ENCODE results near the gene PKM. TPM values are rescaled to one million over a fixed set of nuclear protein-coding genes. Genes with fewer than 3 reads are reported as not detected.
"Not testable (repeated sequence)": the region's sequence is repeated elsewhere in the genome, so short reads cannot be mapped to it uniquely, and the experiment has no call there.

PKM gene
- total RNA-seq, 2 donors from 2014 or later = 2,571 to 3,146 TPM

- ATAC-seq (replicated peaks) = no peak
- no peak overlapping the region for H3K4me3 Mint-ChIP-seq
- peaks cover 30% of the 10 kb centered on the region for H3K27me3 Mint-ChIP-seq
- no peaks in the 10 kb centered on the region for H3K9me3 Mint-ChIP-seq
- H3K36me3 Mint-ChIP-seq (ENCODE audit: low read depth) = no peaks in the 10 kb centered on the region
- H3K27ac Mint-ChIP-seq = no peak overlapping the region
- no peaks in the 10 kb centered on the region for H3K4me1 Mint-ChIP-seq
These were observed 47.2 kb downstream of the PKM start for GRCh38 chr15:72183781-72184164.

- Mint-ChIP-seq H3K9me3 (no peaks in the 10 kb centered on the region), H3K36me3 (ENCODE audit: low read depth) (no peaks in the 10 kb centered on the region), H3K4me3 (no peak overlapping the region), H3K4me1 (no peaks in the 10 kb centered on the region), H3K27ac (no peak overlapping the region), H3K27me3 (peaks cover 30% of the 10 kb centered on the region)
- ATAC-seq (replicated peaks) = no peak
These were observed 48.3 kb downstream of the PKM start for GRCh38 chr15:72182673-72183072.

GRCh38 chr15:72182244-72182643 is 48.7 kb downstream of the PKM start:
- no peaks in the 10 kb centered on the region for H3K36me3 Mint-ChIP-seq (ENCODE audit: low read depth)
- H3K4me1 Mint-ChIP-seq = no peaks in the 10 kb centered on the region
- H3K27ac Mint-ChIP-seq = no peak overlapping the region
- no peaks in the 10 kb centered on the region for H3K9me3 Mint-ChIP-seq
- H3K4me3 Mint-ChIP-seq = no peak overlapping the region
- no peak for ATAC-seq (replicated peaks)
- peaks cover 30% of the 10 kb centered on the region for H3K27me3 Mint-ChIP-seq

GRCh38 chr15:72180761-72181324 is 50.1 kb downstream of the PKM start:
- Mint-ChIP-seq H3K4me3 (no peak overlapping the region), H3K27me3 (peaks cover 30% of the 10 kb centered on the region), H3K27ac (no peak overlapping the region), H3K4me1 (no peaks in the 10 kb centered on the region), H3K36me3 (ENCODE audit: low read depth) (no peaks in the 10 kb centered on the region), H3K9me3 (no peaks in the 10 kb centered on the region)
- ATAC-seq (replicated peaks) = no peak

DNA sequence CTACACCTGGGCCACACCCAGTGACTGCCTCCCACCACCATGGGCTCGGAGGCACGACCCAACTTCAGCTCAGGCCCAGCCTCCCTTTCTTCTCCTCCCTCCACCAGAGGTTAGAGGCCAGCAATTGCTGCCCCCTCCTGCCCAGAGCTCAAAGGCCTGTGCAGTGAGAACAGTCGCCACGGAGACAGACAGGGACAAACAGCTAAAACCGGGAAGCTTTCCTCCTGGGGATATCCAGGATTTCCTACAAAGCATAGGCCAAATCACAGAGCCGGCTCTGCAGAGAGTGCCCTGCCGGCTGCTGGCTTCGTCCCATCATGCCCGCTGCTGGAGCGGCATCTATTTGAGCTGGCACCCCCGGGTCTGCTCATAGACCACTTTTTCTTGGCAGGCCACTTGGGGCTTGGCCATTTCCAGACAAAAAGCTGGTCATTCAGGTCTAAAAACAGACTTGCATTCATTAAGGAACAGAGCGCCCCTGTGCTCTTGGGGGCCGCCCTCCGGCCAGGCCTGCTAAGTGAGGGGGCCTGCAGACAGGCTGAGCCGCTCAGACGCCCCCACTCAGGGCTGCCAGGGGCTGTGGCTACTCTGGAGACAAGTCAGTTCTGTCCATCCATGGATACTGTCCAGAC is 50.9 kb downstream of the PKM start:
- no peak overlapping the region for H3K4me3 Mint-ChIP-seq
- H3K27me3 Mint-ChIP-seq = peaks cover 32% of the 10 kb centered on the region
- ATAC-seq (replicated peaks) = no peak
- H3K9me3 Mint-ChIP-seq = no peaks in the 10 kb centered on the region
- H3K27ac Mint-ChIP-seq = no peak overlapping the region
- no peaks in the 10 kb centered on the region for H3K4me1 Mint-ChIP-seq
- H3K36me3 Mint-ChIP-seq (ENCODE audit: low read depth) = no peaks in the 10 kb centered on the region

DNA sequence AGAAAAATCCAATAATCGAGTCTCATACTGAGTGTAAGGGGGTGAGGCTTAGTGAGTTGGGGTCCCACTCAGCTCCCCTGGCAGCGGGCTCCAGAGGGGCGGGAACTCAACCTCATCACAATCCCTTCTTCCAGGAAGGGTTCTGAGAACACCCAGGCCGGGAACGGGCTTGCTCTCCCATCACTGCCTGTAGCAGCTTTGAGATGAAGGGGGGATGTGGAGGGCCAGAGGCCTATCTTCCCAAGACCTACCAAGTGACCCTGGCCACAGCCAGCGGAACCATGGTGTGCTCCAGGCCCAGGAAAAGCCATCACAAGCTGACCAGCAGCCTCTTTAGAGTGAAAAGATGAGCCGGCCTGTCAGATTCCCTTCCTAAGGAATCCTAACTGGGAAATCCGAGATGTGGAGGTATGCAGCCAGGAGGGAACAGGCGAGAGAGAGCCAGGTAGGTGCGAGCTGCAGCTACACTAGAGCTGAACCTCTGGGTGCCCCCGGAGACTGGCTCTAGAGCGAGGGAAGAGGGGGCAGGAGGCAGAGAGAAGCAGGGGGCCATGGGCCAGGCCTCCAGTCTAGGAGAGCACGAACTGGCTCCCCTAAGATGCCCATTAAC is 51.9 kb downstream of the PKM start:
- Mint-ChIP-seq H3K36me3 (ENCODE audit: low read depth) (no peaks in the 10 kb centered on the region), H3K27ac (no peak overlapping the region), H3K9me3 (no peaks in the 10 kb centered on the region), H3K4me3 (no peak overlapping the region), H3K4me1 (no peaks in the 10 kb centered on the region), H3K27me3 (peaks cover 29% of the 10 kb centered on the region)
- no peak for ATAC-seq (replicated peaks)

DNA sequence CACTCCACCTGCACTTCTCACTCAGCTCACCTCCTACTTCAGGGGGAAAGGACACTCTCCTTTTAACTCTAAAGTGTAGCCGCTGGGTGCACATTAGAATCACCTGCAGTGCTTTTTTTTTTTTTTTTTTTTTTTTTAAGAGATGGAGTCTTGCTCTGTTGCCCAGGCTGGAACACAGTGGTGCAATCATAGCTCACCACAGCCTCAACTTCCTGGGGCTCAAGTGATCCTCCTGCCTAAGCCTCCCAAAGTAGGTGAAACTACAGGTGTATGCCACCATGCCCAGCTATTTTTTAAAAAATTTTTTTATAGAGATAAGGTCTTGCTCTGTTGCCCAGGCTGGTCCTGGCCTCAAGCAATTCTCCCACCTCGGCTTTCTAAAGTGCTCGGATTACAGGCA is 54.2 kb downstream of the PKM start:
- no peak for ATAC-seq (replicated peaks)
- Mint-ChIP-seq H3K27me3 (peaks cover 18% of the 10 kb centered on the region), H3K27ac (no peak overlapping the region), H3K4me1 (no peaks in the 10 kb centered on the region), H3K9me3 (no peaks in the 10 kb centered on the region), H3K36me3 (ENCODE audit: low read depth) (no peaks in the 10 kb centered on the region), H3K4me3 (no peak overlapping the region)

DNA sequence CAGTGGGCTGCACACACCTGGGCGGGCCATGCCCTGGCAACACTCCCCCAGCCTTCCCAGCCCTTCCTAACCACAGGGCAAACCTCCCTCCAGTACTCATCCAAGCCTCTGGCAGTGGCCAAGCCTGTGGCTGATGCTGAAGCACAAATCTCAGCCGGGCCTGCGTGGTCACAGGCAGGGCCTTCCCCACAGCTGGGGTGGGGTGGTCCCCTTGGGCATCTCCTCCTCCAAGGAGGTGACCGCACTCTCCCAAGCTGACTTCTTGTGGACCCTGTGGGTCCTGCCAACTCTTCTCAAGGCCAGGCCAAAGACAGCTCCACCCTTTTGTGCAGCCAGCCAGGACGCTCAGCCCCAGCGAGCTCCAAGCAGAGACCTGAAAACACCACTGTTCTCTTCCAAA is 54.8 kb downstream of the PKM start:
- no peak overlapping the region for H3K27ac Mint-ChIP-seq
- no peaks in the 10 kb centered on the region for H3K36me3 Mint-ChIP-seq (ENCODE audit: low read depth)
- ATAC-seq (replicated peaks) = no peak
- no peak overlapping the region for H3K4me3 Mint-ChIP-seq
- H3K27me3 Mint-ChIP-seq = peaks cover 12% of the 10 kb centered on the region
- H3K9me3 Mint-ChIP-seq = no peaks in the 10 kb centered on the region
- no peaks in the 10 kb centered on the region for H3K4me1 Mint-ChIP-seq

DNA sequence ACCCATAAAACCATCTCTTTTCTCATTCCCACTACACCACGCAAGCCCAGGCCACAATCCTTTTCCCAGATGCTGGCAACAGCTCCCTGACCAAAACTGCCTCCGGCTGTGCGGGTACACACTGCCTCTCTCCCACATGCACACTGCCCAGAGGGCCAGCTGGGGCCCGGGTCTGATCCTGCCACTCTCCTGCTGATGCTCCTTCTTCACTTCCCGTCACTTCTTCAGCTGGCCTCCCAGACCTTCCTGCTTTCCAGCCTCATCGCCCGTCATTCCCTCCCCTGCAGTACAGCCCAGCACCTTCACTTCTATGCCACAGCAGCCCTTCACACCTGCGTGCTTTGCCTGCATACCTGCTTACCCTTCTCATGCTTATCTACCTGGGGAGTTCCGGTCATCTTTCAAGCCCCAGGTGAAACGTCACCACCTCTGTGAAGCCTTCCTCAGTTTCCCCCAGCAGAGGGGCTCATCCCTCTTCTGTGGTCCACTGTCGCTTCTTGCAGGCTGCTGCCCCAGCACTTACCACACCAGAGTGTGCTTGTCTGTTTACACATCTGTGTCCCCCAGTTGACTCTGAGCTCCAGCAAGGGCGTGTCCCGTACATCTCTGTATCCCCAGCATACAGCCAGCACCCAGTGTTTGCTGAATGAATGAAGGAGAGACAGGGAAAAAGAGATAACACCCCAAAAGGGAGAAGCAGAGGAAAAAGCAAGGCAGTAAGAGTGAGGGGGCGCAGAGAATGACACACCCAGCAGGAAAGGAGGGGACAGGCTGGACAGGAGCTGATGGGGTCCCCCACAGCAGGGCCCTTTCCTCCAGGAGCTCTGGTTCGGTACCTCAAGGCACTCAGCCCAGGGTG is 55.6 kb downstream of the PKM start:
- ATAC-seq (replicated peaks) = no peak
- Mint-ChIP-seq H3K27ac (no peak overlapping the region), H3K4me1 (no peaks in the 10 kb centered on the region), H3K4me3 (no peak overlapping the region), H3K27me3 (peaks cover 7% of the 10 kb centered on the region), H3K36me3 (ENCODE audit: low read depth) (no peaks in the 10 kb centered on the region), H3K9me3 (no peaks in the 10 kb centered on the region)

GRCh38 chr15:72174551-72175165 is 56.3 kb downstream of the PKM start:
- Mint-ChIP-seq H3K36me3 (ENCODE audit: low read depth) (no peaks in the 10 kb centered on the region), H3K27ac (no peak overlapping the region), H3K4me3 (no peak overlapping the region), H3K27me3 (peaks cover 7% of the 10 kb centered on the region), H3K9me3 (no peaks in the 10 kb centered on the region), H3K4me1 (no peaks in the 10 kb centered on the region)
- ATAC-seq (replicated peaks) = no peak

DNA sequence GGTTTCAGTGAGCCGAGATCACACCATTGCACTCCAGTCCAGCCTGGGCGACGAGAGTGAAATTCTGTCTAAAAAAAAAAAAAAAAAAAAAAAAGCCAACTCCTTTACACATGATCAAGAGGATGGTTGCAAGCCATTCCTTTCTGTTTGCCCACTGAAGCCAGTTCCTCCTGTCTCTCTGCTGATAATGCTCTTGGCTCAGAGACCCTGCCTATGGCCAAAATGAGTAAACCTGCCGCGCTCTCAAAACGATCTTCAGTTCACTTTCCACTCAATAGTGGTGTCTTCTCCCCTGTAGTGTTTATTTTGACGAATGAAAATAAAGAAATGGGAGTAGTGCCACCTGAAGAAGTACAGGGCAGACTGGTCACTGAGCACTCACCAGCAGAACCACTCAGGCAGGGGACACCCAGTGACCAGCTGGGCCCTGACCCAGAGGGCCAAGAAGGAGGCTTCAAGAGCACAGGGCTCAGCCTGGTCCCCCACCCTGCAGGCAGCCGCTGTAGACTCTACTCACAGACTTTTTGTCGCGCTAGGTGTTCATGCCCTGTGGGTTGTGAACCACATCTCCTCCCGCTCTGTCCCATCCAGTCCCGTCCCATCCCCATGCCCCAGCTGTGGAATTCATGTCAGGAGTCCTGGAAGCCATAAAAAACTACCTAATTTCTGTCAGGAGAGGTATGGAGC is 57.0 kb downstream of the PKM start:
- Mint-ChIP-seq H3K4me3 (no peak overlapping the region), H3K4me1 (no peaks in the 10 kb centered on the region), H3K27ac (no peak overlapping the region), H3K9me3 (no peaks in the 10 kb centered on the region), H3K36me3 (ENCODE audit: low read depth) (no peaks in the 10 kb centered on the region), H3K27me3 (peaks cover 7% of the 10 kb centered on the region)
- ATAC-seq (replicated peaks) = no peak

GRCh38 chr15:72173401-72173800 is 57.6 kb downstream of the PKM start:
- no peaks in the 10 kb centered on the region for H3K4me1 Mint-ChIP-seq
- no peak overlapping the region for H3K4me3 Mint-ChIP-seq
- no peaks in the 10 kb centered on the region for H3K36me3 Mint-ChIP-seq (ENCODE audit: low read depth)
- ATAC-seq (replicated peaks) = no peak
- H3K27ac Mint-ChIP-seq = no peak overlapping the region
- H3K9me3 Mint-ChIP-seq = no peaks in the 10 kb centered on the region
- H3K27me3 Mint-ChIP-seq = peaks cover 7% of the 10 kb centered on the region

- no peaks in the 10 kb centered on the region for H3K36me3 Mint-ChIP-seq (ENCODE audit: low read depth)
- H3K27me3 Mint-ChIP-seq = peaks cover 7% of the 10 kb centered on the region
- no peak overlapping the region for H3K27ac Mint-ChIP-seq
- H3K4me1 Mint-ChIP-seq = no peaks in the 10 kb centered on the region
- no peaks in the 10 kb centered on the region for H3K9me3 Mint-ChIP-seq
- ATAC-seq (replicated peaks) = no peak
- H3K4me3 Mint-ChIP-seq = no peak overlapping the region
These were observed 58.2 kb downstream of the PKM start for GRCh38 chr15:72172796-72173195.

- H3K27ac Mint-ChIP-seq = not testable (repeated sequence)
These were observed 59.0 kb downstream of the PKM start for GRCh38 chr15:72171978-72172377.

More at GRCh38 chr15:72171978-72172377, 59.0 kb downstream of the PKM start:
- not testable (repeated sequence) for H3K27me3 Mint-ChIP-seq; H3K36me3 Mint-ChIP-seq (ENCODE audit: low read depth); H3K4me3 Mint-ChIP-seq; ATAC-seq (replicated peaks); H3K9me3 Mint-ChIP-seq; H3K4me1 Mint-ChIP-seq

Measured in activated T-helper 17 cell treated with anti-CD3 and anti-CD28 coated beads, Interleukin-2, amount 50 U/mL, for 72 hours (primary cell).